EL (cell line): ENCODE measurements around the gene ZNF157.

Experiments used
- DNase-seq: peaks from one replicate; pipeline ENCODE4 v3.0.0-alpha.2; 2016

Gene ZNF157

GRCh38 chrX:47447607-47448006 is 77.2 kb downstream of the ZNF157 start:
- no peak for DNase-seq

DNA sequence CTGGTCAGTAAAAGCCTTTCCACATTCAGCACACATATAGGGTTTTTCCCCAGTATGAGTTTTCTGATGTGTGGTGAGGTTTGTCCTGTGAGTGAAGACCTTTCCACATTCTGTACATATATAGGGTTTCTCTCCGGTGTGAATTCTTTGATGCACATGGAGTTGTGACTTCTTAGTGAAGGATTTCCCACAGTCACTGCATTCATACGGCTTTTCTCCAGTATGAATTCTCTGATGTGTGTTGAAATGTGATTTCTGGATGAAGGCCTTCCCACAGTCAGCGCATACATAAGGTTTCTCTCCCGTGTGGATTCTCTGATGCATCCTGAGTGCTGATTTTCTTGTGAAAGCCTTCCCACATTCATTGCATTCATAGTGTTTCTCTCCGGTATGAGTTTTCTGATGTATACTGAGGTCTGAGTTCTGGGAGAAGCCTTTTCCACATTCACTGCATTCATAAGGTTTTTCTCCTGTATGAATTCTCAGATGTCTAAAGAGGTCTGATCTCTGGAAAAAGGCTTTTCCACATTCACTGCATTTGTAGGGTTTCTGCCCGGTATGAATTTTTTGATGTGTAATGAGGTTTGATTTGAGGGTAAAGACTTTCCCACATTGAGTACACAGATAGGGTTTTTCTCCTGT is 77.9 kb downstream of the ZNF157 start:
- no peak for DNase-seq

DNA sequence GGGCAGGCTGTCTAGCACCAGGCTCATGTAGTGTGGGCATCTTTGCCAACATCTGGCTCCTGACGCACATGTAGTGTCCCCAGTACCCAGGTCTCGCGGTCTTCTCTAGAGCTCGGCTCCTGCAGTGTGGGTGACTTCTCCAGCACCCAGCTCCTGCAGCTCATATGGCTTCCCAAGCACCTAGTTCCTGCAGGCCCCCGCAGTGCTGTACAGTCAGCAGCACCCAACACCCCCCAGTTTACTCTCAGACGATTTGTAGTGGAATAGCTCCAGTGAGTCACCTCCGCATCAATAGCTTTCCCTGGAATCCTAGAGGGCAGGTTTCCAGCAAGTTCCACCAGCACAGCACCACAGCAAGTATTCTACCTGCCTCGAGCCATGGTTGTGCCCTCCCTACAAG is 81.7 kb downstream of the ZNF157 start:
- DNase-seq = no peak

- DNase-seq = no peak
Measured at GRCh38 chrX:47456080-47456479, 85.7 kb downstream of the ZNF157 start.

GRCh38 chrX:47458528-47458927 is 88.2 kb downstream of the ZNF157 start:
- no peak for DNase-seq

- DNase-seq = no peak
Measured at GRCh38 chrX:47460561-47460960, 90.2 kb downstream of the ZNF157 start.
